ENCODE measurements around the gene GRIA4. TPM values are rescaled to one million over a fixed set of nuclear protein-coding genes. Genes with fewer than 3 reads are reported as not detected.

Gene GRIA4
- polyA plus RNA-seq, result under 1 TPM in 2 of 3 donors, not detected in 1; 0.19 to 0.26 TPM

- H3K27ac ChIP-seq (ENCODE audit: low read depth, low read length), result no peak within 1 kb of the TSS
- 0 to 2% (median 2%) methylated on average over 53 to 54 of the region's 54 CpGs for WGBS, 3 donors
Observed at GRCh38 chr11:105609832-105610781, at the start of gene GRIA4. GRIA4 (plus strand) TSS chr11:105610073; CDS start chr11:105610998, 925 bp downstream.

GRCh38 chr11:105573091-105573490 is 36.8 kb upstream of the GRIA4 start:
- WGBS, 3 donors, result 46 to 60% (median 55%) methylated on average over 3 of the region's 3 CpGs
- no peak overlapping the region for H3K27ac ChIP-seq (ENCODE audit: low read depth, low read length)

GRCh38 chr11:105574974-105575373 is 34.9 kb upstream of the GRIA4 start:
- WGBS, 3 donors, result 88 to 92% (median 90%) methylated on average over 3 of the region's 3 CpGs
- no peak overlapping the region for H3K27ac ChIP-seq (ENCODE audit: low read depth, low read length)

GRCh38 chr11:105577641-105578040 is 32.2 kb upstream of the GRIA4 start:
- WGBS, 3 donors, result 51 to 73% (median 64%) methylated on average over 2 of the region's 2 CpGs
- H3K27ac ChIP-seq (ENCODE audit: low read depth, low read length), result no peak overlapping the region

GRCh38 chr11:105579111-105579510 is 30.8 kb upstream of the GRIA4 start:
- WGBS, 3 donors, result 86 to 94% (median 89%) methylated on average over 2 of the region's 2 CpGs
- no peak overlapping the region for H3K27ac ChIP-seq (ENCODE audit: low read depth, low read length)

- 67 to 74% (median 69%) methylated on average over 4 of the region's 4 CpGs for WGBS, 3 donors
- H3K27ac ChIP-seq (ENCODE audit: low read depth, low read length), result no peak overlapping the region
Observed at GRCh38 chr11:105582497-105582896, 27.4 kb upstream of the GRIA4 start.

- no peak overlapping the region for H3K27ac ChIP-seq (ENCODE audit: low read depth, low read length)
Observed at GRCh38 chr11:105588001-105588400, 21.9 kb upstream of the GRIA4 start.

GRCh38 chr11:105589346-105589745 is 20.5 kb upstream of the GRIA4 start:
- 82 to 85% (median 84%) methylated on average over 4 of the region's 4 CpGs for WGBS, 3 donors

More at GRCh38 chr11:105588001-105588400, 21.9 kb upstream of the GRIA4 start:
- WGBS, 3 donors, result 79 to 87% (median 80%) methylated on average over 2 of the region's 2 CpGs

GRCh38 chr11:105592035-105592434 is 17.8 kb upstream of the GRIA4 start:
- 52 to 73% (median 62%) methylated on average over 5 of the region's 5 CpGs for WGBS, 3 donors
- no peak overlapping the region for H3K27ac ChIP-seq (ENCODE audit: low read depth, low read length)

More at GRCh38 chr11:105589346-105589745, 20.5 kb upstream of the GRIA4 start:
- no peak overlapping the region for H3K27ac ChIP-seq (ENCODE audit: low read depth, low read length)

GRCh38 chr11:105598371-105598770 is 11.5 kb upstream of the GRIA4 start:
- 84 to 90% (median 90%) methylated on average over 1 of the region's 1 CpG for WGBS, 3 donors
- H3K27ac ChIP-seq (ENCODE audit: low read depth, low read length), result no peak overlapping the region

- no peak overlapping the region for H3K27ac ChIP-seq (ENCODE audit: low read depth, low read length)
Observed at GRCh38 chr11:105603156-105603555, 6.7 kb upstream of the GRIA4 start.

- H3K27ac ChIP-seq (ENCODE audit: low read depth, low read length), result no peak overlapping the region
- WGBS, 3 donors, result 6 to 20% (median 8%) methylated on average over 7 of the region's 7 CpGs
Observed at GRCh38 chr11:105609341-105609781, 512 bp upstream of the GRIA4 start.

GRCh38 chr11:105610871-105611571 is 1.1 kb downstream of the GRIA4 start:
- WGBS, 3 donors, result 5 to 9% (median 6%) methylated on average over 21 of the region's 21 CpGs
- H3K27ac ChIP-seq (ENCODE audit: low read depth, low read length), result no peak overlapping the region

GRCh38 chr11:105611572-105612441 is 1.9 kb downstream of the GRIA4 start:
- 31 to 53% (median 49%) methylated on average over 12 of the region's 12 CpGs for WGBS, 3 donors
- no peak overlapping the region for H3K27ac ChIP-seq (ENCODE audit: low read depth, low read length)

- H3K27ac ChIP-seq (ENCODE audit: low read depth, low read length), result no peak overlapping the region
- 79 to 85% (median 85%) methylated on average over 4 of the region's 4 CpGs for WGBS, 3 donors
Observed at GRCh38 chr11:105612771-105613170, 2.9 kb downstream of the GRIA4 start.

- no peak overlapping the region for H3K27ac ChIP-seq (ENCODE audit: low read depth, low read length)
Observed at GRCh38 chr11:105613183-105613582, 3.3 kb downstream of the GRIA4 start.

- WGBS, 3 donors, result 76 to 88% (median 85%) methylated on average over 2 of the region's 2 CpGs
- no peak overlapping the region for H3K27ac ChIP-seq (ENCODE audit: low read depth, low read length)
Observed at GRCh38 chr11:105618343-105618955, 8.6 kb downstream of the GRIA4 start.

GRCh38 chr11:105619556-105619955 is 9.7 kb downstream of the GRIA4 start:
- no peak overlapping the region for H3K27ac ChIP-seq (ENCODE audit: low read depth, low read length)
